GM18858 (cell line): ENCODE data around the gene CRB2.

Source experiments
- ATAC-seq: cut with Tn5 transposase; IDR thresholded peaks from one replicate; pipeline ENCODE4 v1.9.1; 2021; ENCODE audit not compliant: unreplicated experiment

The CRB2 gene

DNA sequence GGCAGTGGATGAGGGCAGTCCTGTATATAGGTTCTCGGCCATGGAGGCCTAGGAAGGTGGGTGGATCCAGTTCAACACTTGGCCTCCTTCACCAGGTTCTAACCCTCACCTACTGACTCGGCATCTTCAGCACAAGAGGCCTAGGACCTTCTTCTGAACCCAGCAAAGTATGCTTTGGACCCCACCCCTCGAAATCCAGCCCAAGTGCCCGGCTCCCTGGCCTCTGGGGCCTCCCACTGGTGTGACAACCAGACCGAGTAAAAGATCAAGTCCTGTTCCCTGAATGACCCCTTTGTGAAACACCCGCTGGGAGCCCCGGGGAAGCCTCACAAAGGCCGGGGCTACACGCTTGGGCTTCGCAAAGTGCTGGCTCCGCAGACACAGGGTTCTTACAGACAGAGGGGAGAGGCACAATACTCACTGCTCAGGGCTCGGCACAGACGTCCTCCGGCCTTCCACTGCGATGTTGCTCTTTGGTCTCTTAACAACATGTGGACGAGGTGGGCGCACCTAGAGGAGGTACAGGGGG, 47.0 kb downstream of the CRB2 start:
- ATAC-seq, result no peak

DNA sequence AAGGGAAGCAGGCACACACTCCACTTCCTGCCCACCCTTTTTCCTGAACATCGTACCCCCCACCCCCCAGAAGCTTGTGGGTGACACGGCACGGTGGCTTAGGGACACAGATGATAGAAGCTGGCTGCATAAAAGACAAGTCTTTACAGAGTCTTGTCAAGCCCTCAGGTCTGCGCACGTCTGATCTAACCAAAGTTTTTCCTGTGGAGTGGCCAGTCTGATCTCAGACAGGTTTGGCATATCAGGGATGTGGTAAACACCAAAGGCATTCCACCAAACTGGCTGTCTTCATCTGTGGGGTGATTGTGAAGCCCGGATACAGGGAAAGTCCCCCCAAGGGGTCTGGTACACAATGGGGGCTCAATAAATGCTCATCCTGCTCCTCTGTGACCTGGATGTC, 50.0 kb downstream of the CRB2 start:
- ATAC-seq, result no peak

DNA sequence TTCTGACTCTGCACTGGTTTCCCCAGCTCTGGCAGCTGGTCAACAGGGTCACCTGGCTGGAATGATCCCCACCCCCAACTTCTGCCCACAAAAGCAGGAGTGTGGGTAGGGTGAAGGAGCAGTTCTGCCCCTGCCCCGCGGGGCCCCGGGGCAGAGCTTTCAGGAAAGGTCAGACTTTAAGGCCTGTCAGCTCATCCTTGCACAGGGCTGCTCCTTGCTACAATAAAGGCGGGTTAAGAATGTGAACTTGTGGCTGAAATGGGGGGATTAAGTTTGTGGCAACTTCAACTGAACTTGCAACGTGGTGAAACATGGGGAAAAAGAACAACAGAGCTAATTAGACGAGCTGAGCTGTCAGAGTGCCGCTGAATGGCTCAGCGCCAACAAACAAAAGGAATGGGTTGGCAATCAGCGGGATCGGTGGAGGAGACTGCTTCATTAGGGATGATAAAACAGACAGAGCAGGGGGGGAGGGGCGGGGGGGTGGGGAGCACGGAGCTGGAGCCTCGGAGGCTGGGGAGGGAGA, 50.8 kb downstream of the CRB2 start:
- ATAC-seq, result no peak

DNA sequence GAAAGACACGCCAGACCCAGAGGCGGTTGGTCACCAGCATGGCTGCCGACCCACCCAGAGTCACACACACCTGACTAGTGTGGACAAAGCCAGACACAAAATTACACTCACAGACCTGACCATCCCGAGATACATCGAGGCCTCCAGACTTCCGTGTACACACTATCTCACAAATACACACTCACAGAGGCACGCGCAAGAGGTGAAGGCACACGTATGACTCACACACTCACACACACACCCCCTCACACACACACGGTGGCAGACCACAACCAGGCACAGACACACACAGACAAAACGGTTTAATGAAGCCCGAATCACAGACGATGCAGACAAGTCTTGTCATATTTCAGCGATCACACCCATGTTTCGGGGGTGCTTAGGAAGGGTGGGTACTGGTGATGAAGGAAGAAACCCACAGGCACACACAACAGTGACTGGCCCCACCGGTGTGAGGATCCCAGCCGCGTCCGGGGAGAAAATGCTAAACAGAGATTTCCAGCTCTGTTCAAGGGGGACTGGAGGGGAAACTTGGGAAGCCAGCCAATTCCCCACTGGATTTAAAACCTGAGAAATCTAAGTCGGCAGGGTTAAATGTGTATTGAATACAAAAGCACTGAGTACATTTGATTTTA, 51.3 kb downstream of the CRB2 start:
- no peak for ATAC-seq

DNA sequence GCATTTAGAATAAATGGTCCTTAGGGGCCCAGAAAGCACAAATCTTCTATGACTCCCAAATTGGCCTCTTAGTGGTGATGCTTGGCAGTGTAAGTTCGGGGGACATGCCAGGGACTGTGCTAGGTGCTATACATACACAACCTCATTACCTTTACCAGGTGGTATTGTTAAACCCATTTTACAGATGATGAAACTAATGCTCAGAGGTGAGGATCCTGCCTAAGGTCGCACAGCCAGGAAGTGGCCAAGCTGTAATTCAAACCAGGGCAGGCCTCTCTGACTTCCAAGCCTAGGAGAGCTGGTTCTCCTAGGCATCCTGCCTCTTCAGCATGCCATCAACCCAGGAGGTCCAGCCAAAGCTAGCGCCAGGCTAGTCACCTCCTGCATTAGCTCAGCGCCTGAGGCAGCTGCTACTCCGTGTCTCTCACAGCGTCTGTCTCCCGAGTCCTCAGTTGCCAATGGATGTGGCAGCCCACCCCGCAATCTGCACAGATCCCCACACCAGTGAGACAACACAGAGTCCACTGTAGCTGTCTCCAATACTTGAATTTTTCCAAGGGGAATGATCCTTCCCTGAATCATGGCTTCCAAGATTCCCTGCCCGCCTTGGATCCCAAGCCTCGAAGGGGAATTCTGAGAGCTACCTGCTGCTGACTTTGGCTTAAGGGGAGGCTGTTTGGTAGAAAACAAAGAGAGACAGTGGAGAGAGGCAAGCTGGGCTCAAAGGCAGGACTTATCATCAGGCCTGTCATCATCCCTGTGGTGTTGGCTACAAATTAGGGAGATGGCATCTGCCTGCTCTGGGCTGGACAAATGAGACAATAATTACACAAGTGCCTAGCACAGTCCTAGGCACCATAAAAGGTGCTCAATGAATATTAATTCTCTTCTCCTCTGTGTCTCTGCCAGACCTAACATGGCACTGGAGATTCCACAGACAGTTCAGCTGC, 52.6 kb downstream of the CRB2 start:
- no peak for ATAC-seq

- ATAC-seq, result no peak
Observed at GRCh38 chr9:123410281-123410910, 54.4 kb downstream of the CRB2 start.

- no peak for ATAC-seq
Observed at GRCh38 chr9:123411191-123411590, 55.2 kb downstream of the CRB2 start.

DNA sequence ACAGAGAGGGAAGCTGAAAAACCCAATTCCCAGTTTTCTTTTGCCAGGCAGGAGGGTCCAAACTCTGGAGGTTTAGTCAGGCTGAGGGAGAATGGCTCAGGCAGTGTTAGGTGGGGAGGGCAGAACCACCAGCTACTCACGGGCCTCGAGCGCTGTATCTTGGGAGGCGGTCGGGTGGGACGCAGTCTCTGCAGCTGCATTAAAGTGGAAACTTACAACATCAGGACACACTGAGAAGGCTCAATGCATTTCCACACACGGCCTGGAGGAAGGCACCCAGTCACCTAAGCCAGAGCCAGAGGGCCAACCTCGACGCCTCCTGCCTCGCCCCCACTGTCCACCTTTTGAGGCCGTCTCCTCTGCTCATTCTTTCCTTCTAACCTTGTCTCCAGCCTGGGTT, 55.6 kb downstream of the CRB2 start:
- ATAC-seq, result no peak

- no peak for ATAC-seq
Observed at GRCh38 chr9:123412171-123412820, 56.3 kb downstream of the CRB2 start.

DNA sequence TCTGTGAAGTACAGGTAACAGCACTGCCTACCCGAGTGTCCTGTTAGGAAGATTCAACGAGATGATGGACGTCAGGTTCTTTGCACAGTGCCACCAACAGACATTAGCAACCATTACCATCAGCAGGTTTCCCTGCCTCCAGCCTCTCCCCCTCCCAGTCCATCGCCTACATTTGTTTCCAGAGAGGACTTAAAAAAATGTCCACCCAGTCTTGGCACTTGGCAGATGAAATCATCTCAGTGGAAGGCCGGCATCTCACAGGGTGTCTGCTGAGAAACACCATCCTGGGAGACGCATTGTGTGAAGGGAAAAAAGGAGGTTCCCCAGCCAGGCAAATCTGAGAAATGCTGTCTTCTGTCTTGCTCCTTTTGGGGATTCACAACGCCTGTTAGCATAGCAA, 58.2 kb downstream of the CRB2 start:
- no peak for ATAC-seq

DNA sequence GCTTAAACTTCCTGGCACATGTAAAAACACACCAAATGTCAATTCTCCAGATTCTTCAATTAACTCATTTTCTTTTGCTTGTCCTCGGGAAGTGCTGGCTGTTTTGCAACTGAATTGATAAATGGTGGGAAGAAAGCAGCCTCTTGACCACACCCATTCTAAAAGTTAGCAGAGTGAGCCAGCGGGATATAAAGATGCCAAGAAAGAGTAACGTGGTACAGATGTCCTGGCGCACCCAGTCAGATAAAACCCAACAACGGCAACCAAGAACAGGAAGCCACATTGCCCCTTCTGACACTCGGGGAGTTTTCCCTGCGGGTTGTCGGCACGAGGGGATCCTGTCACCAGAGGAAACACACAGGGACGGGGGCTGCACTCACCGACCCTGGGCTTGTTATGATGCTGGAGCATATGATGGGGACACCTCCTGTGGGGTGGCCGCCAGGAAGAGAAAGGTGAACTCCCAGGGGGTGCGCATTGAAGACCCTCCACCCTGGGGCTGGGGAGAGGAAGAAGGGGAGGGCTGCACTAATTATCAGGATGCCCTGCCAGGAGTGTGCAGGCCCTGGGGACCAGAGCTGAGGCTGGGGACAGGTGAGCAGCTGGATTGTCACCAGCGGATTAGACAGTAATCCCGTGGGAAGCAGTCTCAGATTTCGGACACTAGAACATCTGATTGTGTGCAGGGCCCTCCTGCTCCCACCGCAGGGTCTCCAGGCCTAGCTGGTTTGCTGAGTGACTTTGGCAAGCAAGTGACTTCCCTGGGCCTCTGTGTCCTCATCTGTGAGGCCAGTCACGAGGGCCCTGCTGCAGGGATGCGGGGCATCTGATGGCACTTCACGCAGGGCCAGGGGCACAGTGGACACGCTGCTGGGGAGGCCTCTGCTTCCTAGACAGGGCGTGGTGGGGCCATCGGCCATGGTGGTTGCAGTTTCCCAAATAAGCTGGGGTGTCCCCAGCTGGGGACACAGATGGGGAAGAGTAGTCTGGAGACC, 59.2 kb downstream of the CRB2 start:
- no peak for ATAC-seq

DNA sequence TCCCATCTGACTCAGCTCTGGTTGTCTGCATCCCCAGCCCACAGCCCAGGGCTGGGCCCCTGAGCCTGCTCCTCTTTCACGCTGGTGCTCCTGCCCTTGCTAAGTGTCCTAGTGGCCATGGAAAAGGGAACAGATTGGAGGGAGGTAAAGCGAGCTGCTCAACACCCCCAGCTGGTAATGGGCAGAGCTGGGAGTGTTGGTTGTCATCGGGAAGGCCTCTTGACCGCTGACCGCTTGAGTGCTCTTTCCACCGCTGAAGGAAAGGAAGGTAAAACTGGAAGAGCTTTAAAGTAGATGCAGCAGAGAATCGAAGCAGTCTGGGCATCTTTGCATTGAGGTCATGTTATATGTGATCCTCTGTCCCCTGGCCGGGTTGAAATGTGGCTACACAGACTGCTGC, 60.2 kb downstream of the CRB2 start:
- no peak for ATAC-seq

DNA sequence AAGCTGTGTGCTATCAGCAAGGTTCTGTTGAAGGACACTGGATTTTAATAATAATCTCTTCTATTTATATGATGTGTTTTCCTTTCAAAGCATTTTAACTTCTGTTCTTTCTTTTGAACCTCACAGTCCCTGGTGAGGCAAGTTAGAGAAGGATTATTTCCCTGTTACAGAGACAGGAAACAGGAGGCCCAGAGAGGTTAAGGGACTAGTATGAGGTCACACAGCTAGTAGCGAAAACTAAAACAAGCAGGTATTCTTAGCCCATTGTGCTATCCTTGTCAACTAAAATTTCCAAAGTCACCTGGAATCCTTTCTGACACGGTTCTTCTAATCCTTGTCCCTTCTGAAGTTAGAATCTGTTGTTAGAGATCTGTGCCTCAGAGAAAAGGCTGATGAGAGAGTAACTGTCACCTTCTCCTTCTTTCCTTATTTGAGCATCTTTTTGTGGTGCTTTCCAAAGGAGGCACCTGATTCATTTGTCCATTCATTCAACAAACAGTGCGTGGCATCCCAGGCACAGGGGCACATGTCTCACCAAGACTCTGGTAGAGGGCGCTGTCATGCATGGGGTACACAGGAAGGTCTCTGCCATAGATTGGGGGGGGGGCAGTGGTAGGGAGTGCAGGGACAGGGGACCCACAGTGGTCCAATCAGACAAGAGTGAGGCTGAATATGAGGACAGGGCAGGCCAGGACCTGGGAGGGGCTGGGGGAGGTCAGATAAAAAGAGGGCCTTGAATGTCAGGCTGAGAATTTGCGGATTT, 61.5 kb downstream of the CRB2 start:
- ATAC-seq, result no peak

DNA sequence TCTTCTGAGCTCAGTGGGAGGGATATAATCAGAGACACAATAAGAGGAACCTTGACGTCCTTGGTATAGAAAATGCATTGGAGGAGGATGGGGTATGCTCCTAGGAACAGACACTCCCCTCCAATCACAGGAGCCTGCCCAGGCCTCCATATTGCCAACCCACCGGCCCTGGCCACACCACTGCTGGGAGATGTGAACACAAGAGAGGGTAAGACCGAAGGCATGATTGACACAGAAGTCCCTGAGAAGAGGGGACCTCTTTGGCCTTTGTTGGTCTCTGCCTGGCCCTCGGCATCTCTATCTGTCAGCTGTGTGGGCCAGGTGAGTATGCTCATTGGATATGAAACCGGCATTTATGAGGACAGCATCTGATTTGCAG, 62.0 kb downstream of the CRB2 start:
- ATAC-seq, result no peak

DNA sequence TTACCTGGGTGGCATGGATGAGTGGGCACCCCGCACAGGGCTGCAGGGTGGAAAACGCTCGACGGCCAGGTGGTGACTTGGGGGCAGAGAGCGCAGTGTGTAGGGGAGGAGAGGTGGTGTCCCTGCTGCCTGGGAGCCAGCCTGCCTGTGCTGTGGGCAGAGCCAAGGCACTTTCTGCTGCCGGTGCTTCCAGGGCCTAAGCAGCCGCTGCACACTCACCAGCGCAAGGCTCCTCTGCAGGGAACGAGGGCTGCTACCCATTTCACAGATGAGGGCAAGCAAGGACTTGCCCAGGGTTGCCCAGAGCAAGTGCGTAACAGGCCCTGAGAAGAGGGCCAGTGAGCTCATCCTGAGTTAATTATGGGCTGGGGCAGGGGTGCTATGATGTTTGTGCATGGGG, 62.5 kb downstream of the CRB2 start:
- no peak for ATAC-seq

- no peak for ATAC-seq
Observed at GRCh38 chr9:123419091-123419490, 63.1 kb downstream of the CRB2 start.

DNA sequence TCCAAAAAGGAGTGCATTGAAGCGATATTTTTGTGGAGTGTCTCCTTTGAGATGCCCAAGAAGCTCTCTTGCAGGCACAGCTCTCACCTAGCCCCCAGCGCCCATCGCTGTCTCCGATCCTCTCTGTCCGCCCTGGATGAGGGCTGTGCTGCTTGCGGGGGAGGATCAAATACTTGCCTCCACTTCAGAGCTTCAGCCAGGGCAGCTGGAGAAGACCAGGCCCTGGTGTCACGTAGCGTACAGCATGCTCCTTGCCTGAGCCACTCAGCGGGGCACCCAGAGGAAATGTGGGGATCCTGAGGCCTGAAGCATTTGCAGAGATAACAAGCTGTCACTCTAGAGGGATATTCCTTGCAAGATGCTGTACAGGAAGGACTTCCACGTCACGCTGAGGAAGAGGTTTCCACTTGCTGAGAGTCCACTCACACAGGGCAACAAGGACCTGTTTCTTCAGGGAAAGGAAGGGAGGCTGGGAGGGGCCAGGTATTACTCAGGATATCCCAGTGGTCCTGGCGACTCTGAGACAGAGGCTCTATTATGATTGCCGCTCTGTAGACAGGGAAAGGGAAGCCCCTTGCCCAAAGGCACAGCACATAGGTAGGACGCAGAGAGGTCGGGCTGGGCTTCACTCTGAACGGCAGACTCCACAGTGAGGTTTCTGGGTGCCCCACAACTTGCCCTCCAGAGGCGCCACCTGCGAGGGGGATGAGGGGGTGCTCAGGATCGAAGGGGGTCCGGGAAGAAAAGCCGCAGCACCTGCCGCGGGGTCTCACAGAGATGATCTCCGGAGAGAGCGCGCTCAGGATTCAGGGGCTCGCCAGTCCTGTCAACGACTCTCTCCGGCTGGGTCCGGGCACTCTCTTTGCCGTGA, 64.0 kb downstream of the CRB2 start:
- no peak for ATAC-seq

DNA sequence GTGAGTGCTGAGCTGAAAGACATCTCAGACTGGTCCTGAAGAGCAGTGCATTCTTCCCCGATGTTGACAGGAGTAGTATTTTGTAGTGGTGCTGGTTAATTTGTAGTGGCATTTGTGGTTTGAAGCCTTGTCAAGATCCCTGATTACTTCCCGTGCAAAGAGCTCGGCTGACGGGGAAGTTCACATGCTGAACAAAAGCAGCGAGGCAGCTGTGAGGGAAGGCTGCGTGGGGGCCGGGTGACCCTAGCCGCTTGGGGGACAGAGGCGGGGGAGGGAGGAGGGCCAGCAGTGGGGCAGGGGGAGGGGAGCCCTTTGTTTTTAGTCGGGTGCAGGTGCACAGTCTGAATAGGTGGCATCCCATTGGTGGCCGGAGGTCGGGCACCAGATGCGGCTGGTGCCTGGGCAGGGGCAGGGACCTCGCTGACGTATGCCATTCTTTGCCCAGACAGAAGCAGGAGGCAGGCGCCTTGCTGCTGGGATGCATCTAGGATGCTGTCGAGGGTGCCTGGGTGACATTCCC, 64.7 kb downstream of the CRB2 start:
- ATAC-seq, result no peak
